H1 (cell line): ENCODE data around the gene IQCE. TPM values are rescaled to one million over a fixed set of nuclear protein-coding genes. Genes with fewer than 3 reads are reported as not detected.

ENCODE experiments used
- CTCF ChIA-PET: fragments of 300-600 bp; sonication (Branson Sonifier 250); formaldehyde crosslinking; loops from one replicate; lab custom pipeline; 2021; ENCODE audit not compliant: partially characterized antibody; lab: Charles Lee
- POLR2A ChIA-PET: fragments of 300-600 bp; sonication (Branson Sonifier 250); formaldehyde crosslinking; loops from one replicate; lab custom pipeline; 2021; ENCODE audit warnings: inconsistent platforms; ENCODE audit not compliant: partially characterized antibody; lab: Charles Lee
- DNase-seq, 2 experiments: peaks; one replicate each; pipeline versions ENCODE4 v3.0.0 to v3.0.0-alpha.2; 2010 to 2022; ENCODE audit warnings: low spot score in 2 of 2, low read depth in 1 of 2, mixed read lengths in 1 of 2
- FAIRE-seq: peaks from 2 replicates; lab custom pipeline; 2011; peaks lifted over from hg19 to GRCh38; lab: Jason Lieb, UNC
- H2AFZ ChIP-seq: 2 replicates; pipeline ENCODE4 v1.8.1; 2012; ENCODE audit warnings: low read length, inconsistent platforms
- H2AK5ac ChIP-seq: 2 replicates; pipeline ENCODE4 v1.6.1; 2013; ENCODE audit warnings: low read depth, low read length
- H2BK120ac ChIP-seq: replicated peaks from 2 replicates; pipeline ENCODE3; 2013; ENCODE audit warnings: low read depth, low read length, inconsistent platforms
- H2BK12ac ChIP-seq: 2 replicates; pipeline ENCODE4 v1.6.1; 2013; ENCODE audit warnings: low read depth, low read length
- H2BK15ac ChIP-seq: 2 replicates; pipeline ENCODE4 v1.6.1; 2013; ENCODE audit warnings: low read length
- H2BK20ac ChIP-seq: 2 replicates; pipeline ENCODE4 v1.6.1; 2013; ENCODE audit warnings: low read length
- H2BK5ac ChIP-seq: 2 replicates; pipeline ENCODE4 v1.6.1; 2013; ENCODE audit warnings: low read depth, low read length
- H3K14ac ChIP-seq: 2 replicates; pipeline ENCODE4 v1.6.1; 2013; ENCODE audit warnings: inconsistent platforms; ENCODE audit not compliant: insufficient read length
- H3K18ac ChIP-seq: 2 replicates; pipeline ENCODE4 v1.6.1; 2013; ENCODE audit warnings: low read length; ENCODE audit errors: extremely low read depth
- H3K23ac ChIP-seq: 2 replicates; pipeline ENCODE4 v1.6.1; 2013; ENCODE audit warnings: inconsistent platforms; ENCODE audit not compliant: insufficient read length
- H3K23me2 ChIP-seq: 2 replicates; pipeline ENCODE4 v1.6.1; 2013; ENCODE audit warnings: low read depth, low read length
- H3K27ac ChIP-seq: 2 replicates; pipeline ENCODE4 v1.6.1; 2011; ENCODE audit warnings: low read depth, low read length, inconsistent platforms
- H3K27me3 ChIP-seq, 4 experiments: replicated peaks in 1 of 4; 1 replicate in 1 of 4; 2 replicates in 3 of 4; pipeline versions ENCODE4 v1.6.1 to v1.8.1; 2011 to 2013; ENCODE audit warnings: low read length in 3 of 4, mild to moderate bottlenecking in 3 of 4, inconsistent platforms in 2 of 4, mixed read lengths in 2 of 4, moderate library complexity in 1 of 4; ENCODE audit not compliant: control insufficient read depth in 3 of 4, insufficient read depth in 3 of 4; ENCODE audit errors: extremely low read depth in 1 of 4
- H3K36me3 ChIP-seq, 4 experiments: 2 replicates each; pipeline versions ENCODE4 v1.6.1 to v1.8.1; 2011 to 2013; ENCODE audit warnings: mild to moderate bottlenecking in 4 of 4, low read length in 3 of 4, moderate library complexity in 2 of 4, control low read depth in 1 of 4, inconsistent platforms in 1 of 4; ENCODE audit not compliant: insufficient read depth in 4 of 4, control insufficient read depth in 2 of 4
- H3K4ac ChIP-seq: replicated peaks from 2 replicates; pipeline ENCODE3; 2013; ENCODE audit warnings: low read length, low read depth, mixed read lengths, inconsistent platforms; ENCODE audit not compliant: insufficient read length
- H3K4me1 ChIP-seq, 4 experiments: replicated peaks in 1 of 4; 1 replicate in 1 of 4; 2 replicates in 3 of 4; pipeline versions ENCODE4 v1.6.1 to v1.8.1; 2011 to 2013; ENCODE audit warnings: low read length in 3 of 4, inconsistent platforms in 2 of 4, mixed read lengths in 1 of 4; ENCODE audit not compliant: insufficient read depth in 4 of 4, control insufficient read depth in 3 of 4
- H3K4me2 ChIP-seq, 2 experiments: 2 replicates each; pipeline versions ENCODE4 v1.6.1 to v1.8.1; 2011 to 2013; ENCODE audit warnings: low read depth in 2 of 2, low read length in 2 of 2, control low read depth in 1 of 2, inconsistent platforms in 1 of 2, mild to moderate bottlenecking in 1 of 2; ENCODE audit not compliant: insufficient read depth in 1 of 2
- H3K4me3 ChIP-seq, 4 experiments: fragments of 200-600, 300-600 bp in 1 of 4; sonication (generic), shearing (Covaris generic), sonication (Bioruptor Twin) in 1 of 4; 2 replicates each; pipeline versions ENCODE4 v1.5.1 to v1.8.1; 2011 to 2016; ENCODE audit warnings: low read length in 4 of 4, low read depth in 3 of 4, control low read depth in 2 of 4, inconsistent platforms in 2 of 4, mild to moderate bottlenecking in 2 of 4, mixed read lengths in 1 of 4, moderate library complexity in 1 of 4; ENCODE audit not compliant: insufficient read depth in 2 of 4; ENCODE audit errors: extremely low read depth in 1 of 4
- H3K56ac ChIP-seq: replicated peaks from 2 replicates; pipeline ENCODE3; 2013; ENCODE audit warnings: low read depth, mild to moderate bottlenecking, mixed read lengths, low read length, inconsistent platforms; ENCODE audit not compliant: insufficient read length
- H3K79me1 ChIP-seq: 2 replicates; pipeline ENCODE4 v1.6.1; 2013; ENCODE audit warnings: low read depth, low read length, control low read depth
- H3K79me2 ChIP-seq, 2 experiments: 2 replicates each; pipeline versions ENCODE4 v1.6.1 to v1.8.1; 2012 to 2013; ENCODE audit warnings: low read length in 2 of 2, mild to moderate bottlenecking in 2 of 2, inconsistent platforms in 1 of 2; ENCODE audit not compliant: insufficient read depth in 2 of 2, control insufficient read depth in 1 of 2
- H3K9ac ChIP-seq, 4 experiments: replicated peaks in 1 of 4; 1 replicate in 1 of 4; 2 replicates in 3 of 4; pipeline versions ENCODE4 v1.6.1 to v1.8.1; 2011 to 2013; ENCODE audit warnings: low read depth in 3 of 4, low read length in 3 of 4, control low read depth in 2 of 4, mild to moderate bottlenecking in 2 of 4, moderate library complexity in 2 of 4, inconsistent platforms in 1 of 4; ENCODE audit errors: extremely low read depth in 1 of 4
- H3K9me3 ChIP-seq, 2 experiments: 2 replicates each; pipeline versions ENCODE4 v1.6.1 to v1.8.1; 2012 to 2013; ENCODE audit warnings: mild to moderate bottlenecking in 2 of 2, moderate library complexity in 2 of 2, control low read depth in 1 of 2, inconsistent platforms in 1 of 2, low read depth in 1 of 2, low read length in 1 of 2, mixed read lengths in 1 of 2; ENCODE audit not compliant: insufficient read depth in 2 of 2
- H4K20me1 ChIP-seq, 2 experiments: replicated peaks in 1 of 2; 2 replicates each; pipeline versions ENCODE3 to v1.8.1; 2011 to 2013; ENCODE audit warnings: inconsistent platforms in 2 of 2, low read length in 2 of 2, mild to moderate bottlenecking in 1 of 2; ENCODE audit not compliant: insufficient read depth in 2 of 2, control insufficient read depth in 1 of 2
- H4K5ac ChIP-seq: 2 replicates; pipeline ENCODE4 v1.6.1; 2013; ENCODE audit warnings: low read length, low read depth, mixed read lengths, inconsistent platforms; ENCODE audit not compliant: insufficient read length
- H4K8ac ChIP-seq: 2 replicates; pipeline ENCODE4 v1.8.0; 2013; ENCODE audit warnings: mild to moderate bottlenecking, moderate library complexity, low read length, inconsistent platforms; ENCODE audit not compliant: insufficient read depth; ENCODE audit errors: extremely low read depth
- H4K91ac ChIP-seq: replicated peaks from 2 replicates; pipeline ENCODE3; 2013; ENCODE audit warnings: low read length, mixed read lengths, inconsistent platforms; ENCODE audit not compliant: insufficient read length
- BCL11A ChIP-seq, 2 experiments: IDR thresholded peaks; one replicate each; pipeline ENCODE4 v1.6.1; 2011; ENCODE audit warnings: low read depth in 2 of 2, low read length in 2 of 2, mild to moderate bottlenecking in 2 of 2
- CREB1 ChIP-seq: IDR thresholded peaks from 2 replicates; pipeline ENCODE4 v1.6.1; 2012; ENCODE audit warnings: inconsistent platforms
- GABPA ChIP-seq: IDR thresholded peaks from 2 replicates; pipeline ENCODE4 v1.6.1; 2011; ENCODE audit warnings: mild to moderate bottlenecking, low read length, moderate library complexity, borderline replicate concordance; ENCODE audit not compliant: insufficient read depth
- GTF2F1 ChIP-seq: IDR thresholded peaks from 2 replicates; pipeline ENCODE4 v1.6.1; 2012; ENCODE audit warnings: low read depth, low read length, improper control_type of control experiment, borderline replicate concordance
- JUND ChIP-seq: IDR thresholded peaks from 2 replicates; pipeline ENCODE4 v1.6.1; 2011; ENCODE audit warnings: mild to moderate bottlenecking, improper control_type of control experiment, low read length
- KDM1A ChIP-seq: fragments of 200-600, 300-600 bp; sonication (generic); IDR thresholded peaks from 2 replicates; pipeline ENCODE4 v1.7.1; 2016; ENCODE audit warnings: mild to moderate bottlenecking, low read length, borderline replicate concordance
- PHF8 ChIP-seq: fragments of 200-600 bp; sonication (generic); conservative IDR thresholded peaks from 2 replicates; pipeline ENCODE4 v1.7.1; 2012; ENCODE audit warnings: low read depth, mild to moderate bottlenecking, inconsistent platforms, low read length, moderate library complexity
- SAP30 ChIP-seq: fragments of 300-600 bp; sonication (generic); IDR thresholded peaks from 2 replicates; pipeline ENCODE4 v1.7.1; 2012; ENCODE audit warnings: low read length, moderate library complexity, mild to moderate bottlenecking, inconsistent platforms; ENCODE audit not compliant: insufficient read depth, insufficient replicate concordance
- WGBS, 2 experiments: shearing (Covaris generic) in 1 of 2; methylation state at CpG; one replicate each; pipeline versions ENCODE4 v1.1.6 to v1.1.7; 2013 to 2015; ENCODE audit warnings: low lambda C conversion rate in 2 of 2, mixed read lengths in 2 of 2, inconsistent platforms in 1 of 2, low coverage in 1 of 2, missing lambda C conversion rate in 1 of 2; ENCODE audit not compliant: insufficient replicate concordance in 2 of 2, insufficient coverage in 1 of 2, insufficient read length in 1 of 2; ENCODE audit errors: extremely low coverage in 1 of 2, missing lambda C conversion rate in 1 of 2; 5-methylcytosine and 5-hydroxymethylcytosine counted together
- polyA plus RNA-seq, 7 experiments: library from polyadenylated mRNA; depleted of rRNA in 3 of 7; stranded (reverse) in 5 of 7; unstranded in 2 of 7; fragments of >200 nt in 5 of 7; fragments of 200-250 nt in 2 of 7; gene quantifications; 1 replicate in 5 of 7; 2 replicates in 1 of 7; 4 replicates in 1 of 7; pipeline versions ENCODE4 v1.2.1 to v1.2.3, GENCODE V29; 2011 to 2013; ENCODE audit warnings: missing spikeins in 2 of 7, mixed read lengths in 2 of 7
- total RNA-seq: library from RNA; stranded (reverse); fragmentation: NEBNext Ultra II Directional; extraction: Animal tissue kit (Norgen Biotek cat#: 25700); gene quantifications from 2 replicates; pipeline ENCODE4 v1.2.1, GENCODE V29; 2021
- TF ChIP-seq, protein P1 (sequence below): IDR thresholded peaks from 2 replicates; pipeline ENCODE4 v1.6.1; 2011; ENCODE audit warnings: low read length, improper control_type of control experiment
- TF ChIP-seq, protein P2 (sequence below): IDR thresholded peaks from 2 replicates; pipeline ENCODE4 v1.6.1; 2011; ENCODE audit warnings: low read depth, mild to moderate bottlenecking, low read length; ENCODE audit not compliant: insufficient read depth
- TF ChIP-seq, protein P3 (sequence below): IDR thresholded peaks from 2 replicates; pipeline ENCODE4 v1.6.1; 2012; ENCODE audit warnings: inconsistent platforms

Gene IQCE
- total and polyA plus RNA-seq, 2 of the 8 experiments (the other 6 are each of a cell fraction or from before 2014, with no cell fraction given) = 2.2 to 4.9 TPM

DNA sequence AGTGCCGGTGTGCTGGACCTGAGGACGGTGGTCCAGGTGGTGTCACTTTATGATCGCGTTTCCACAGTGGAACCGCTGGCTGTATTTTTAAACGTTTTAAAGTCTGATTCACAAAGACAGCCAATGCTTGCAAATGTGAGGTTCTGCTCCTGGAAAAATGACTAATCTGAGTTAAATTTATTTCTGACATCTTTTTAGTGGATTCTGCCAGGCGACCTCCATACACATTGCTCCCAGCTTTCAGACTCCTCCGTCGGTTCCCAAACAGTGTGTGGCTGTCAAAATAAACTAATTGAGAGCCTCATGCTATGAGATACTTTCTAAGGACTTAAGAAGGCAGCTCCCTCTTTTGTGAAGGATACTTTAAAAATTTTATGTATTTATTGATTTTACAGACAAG lies 60.3 kb downstream of the IQCE start:
- Histone ChIP-seq H3K23me2 (no peaks in the 10 kb centered on the region), H2BK15ac (no peak overlapping the region), H4K91ac (no peak overlapping the region), H4K20me1 (no peaks in the 10 kb centered on the region), H3K79me1 (no peaks in the 10 kb centered on the region; the same call in 1 of the 2 replicates), H2BK5ac (no peak overlapping the region), H3K79me2 (no peaks in the 10 kb centered on the region), H3K4me1 (peaks cover 0 to 35% (median 23%) of the 10 kb centered on the region in 4 experiments; a peak in 6 of 7 replicates), H3K23ac (no peak overlapping the region), H3K36me3 (no peaks in the 10 kb centered on the region), H3K9ac (no peak overlapping the region), H4K5ac (no peak overlapping the region), H2AK5ac (no peak overlapping the region), H2BK120ac (no peak overlapping the region), H3K14ac (no peak overlapping the region), H3K27ac (no peak overlapping the region), H3K56ac (no peak overlapping the region), H4K8ac (no peak overlapping the region), H3K4ac (no peak overlapping the region), H2AFZ (no peak overlapping the region), H3K9me3 (no peaks in the 10 kb centered on the region), H3K18ac (no peak overlapping the region), H3K4me3 (no peak overlapping the region), H2BK20ac (no peak overlapping the region), H3K27me3 (0 out of 7 replicates have a peak, but pooled peaks cover 0 to 2% (median 0%) of the 10 kb centered on the region in 4 experiments), H3K4me2 (no peak overlapping the region), H2BK12ac (no peak overlapping the region)
- WGBS, 2 experiments = 91% methylated on average over 9 of the region's 9 CpGs; no CpG with 5 or more reads in 1 of the 2 experiments
- CTCF ChIA-PET = interaction anchor here (0.7 to 1.8 kb wide), 9 partner anchors 10 to 110 kb away, joined by 3 to 19 read pairs (median 4); no protein-coding TSS in a partner anchor
- POLR2A ChIA-PET = interaction anchor here (0.8 to 4.0 kb wide), 4 partner anchors 8 to 509 kb away, joined by 3 to 48 read pairs (median 4); partner anchors contain the start of gene TTYH3
- DNase-seq = no peak
- FAIRE-seq = no peak
- no peak for TF ChIP-seq SAP30
- TF ChIP-seq, protein P1, sequence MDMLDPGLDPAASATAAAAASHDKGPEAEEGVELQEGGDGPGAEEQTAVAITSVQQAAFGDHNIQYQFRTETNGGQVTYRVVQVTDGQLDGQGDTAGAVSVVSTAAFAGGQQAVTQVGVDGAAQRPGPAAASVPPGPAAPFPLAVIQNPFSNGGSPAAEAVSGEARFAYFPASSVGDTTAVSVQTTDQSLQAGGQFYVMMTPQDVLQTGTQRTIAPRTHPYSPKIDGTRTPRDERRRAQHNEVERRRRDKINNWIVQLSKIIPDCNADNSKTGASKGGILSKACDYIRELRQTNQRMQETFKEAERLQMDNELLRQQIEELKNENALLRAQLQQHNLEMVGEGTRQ = no peak
- TF ChIP-seq GTF2F1 = no peak
- TF ChIP-seq, protein P2, sequence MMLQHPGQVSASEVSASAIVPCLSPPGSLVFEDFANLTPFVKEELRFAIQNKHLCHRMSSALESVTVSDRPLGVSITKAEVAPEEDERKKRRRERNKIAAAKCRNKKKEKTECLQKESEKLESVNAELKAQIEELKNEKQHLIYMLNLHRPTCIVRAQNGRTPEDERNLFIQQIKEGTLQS = no peak
- TF ChIP-seq GABPA = no peak
- no peak for TF ChIP-seq PHF8
- TF ChIP-seq CREB1 = no peak
- TF ChIP-seq JUND = no peak
- TF ChIP-seq KDM1A = no peak
- TF ChIP-seq, protein P3, sequence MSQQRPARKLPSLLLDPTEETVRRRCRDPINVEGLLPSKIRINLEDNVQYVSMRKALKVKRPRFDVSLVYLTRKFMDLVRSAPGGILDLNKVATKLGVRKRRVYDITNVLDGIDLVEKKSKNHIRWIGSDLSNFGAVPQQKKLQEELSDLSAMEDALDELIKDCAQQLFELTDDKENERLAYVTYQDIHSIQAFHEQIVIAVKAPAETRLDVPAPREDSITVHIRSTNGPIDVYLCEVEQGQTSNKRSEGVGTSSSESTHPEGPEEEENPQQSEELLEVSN = no peak
- no peak for TF ChIP-seq BCL11A (IDR thresholded peaks at IDR 0.05; ENCODE audit: low read depth in 2 of 2, low read length in 2 of 2)
